GM23338 (cell line): ENCODE results near the gene NDUFA13. TPM values are rescaled to one million over a fixed set of nuclear protein-coding genes. Genes with fewer than 3 reads are reported as not detected.

Experiments
- ATAC-seq: fragments of 200-7000 bp; cut with Tn5 transposase; 3 replicates; pipeline ENCODE4 v1.9.1; 2020
- DNase-seq: peaks from one replicate; pipeline ENCODE4 v3.0.0-alpha.2; 2015; ENCODE audit warnings: low spot score
- H2AFZ ChIP-seq: fragments of 200-600 bp; sonication (generic); 2 replicates; pipeline ENCODE4 v1.8.0; 2016; ENCODE audit warnings: antibody characterized with exemption, mild to moderate bottlenecking, moderate library complexity
- H3F3A ChIP-seq: fragments of 200-600 bp; sonication (generic); replicated peaks from 2 replicates; pipeline ENCODE4 v1.8.0; 2017; ENCODE audit warnings: antibody characterized with exemption, mixed run types, low read depth
- H3K27ac ChIP-seq: fragments of 200-600 bp; sonication (generic); 2 replicates; pipeline ENCODE4 v1.6.1; 2016; ENCODE audit warnings: low read depth
- H3K27me3 ChIP-seq: fragments of 200-600 bp; sonication (generic); 2 replicates; pipeline ENCODE4 v1.8.0; 2016; ENCODE audit warnings: mild to moderate bottlenecking, mixed run types, moderate library complexity; ENCODE audit not compliant: insufficient read depth
- H3K36me3 ChIP-seq: fragments of 200-600 bp; sonication (generic); 2 replicates; pipeline ENCODE4 v1.8.0; 2016; ENCODE audit warnings: mild to moderate bottlenecking; ENCODE audit not compliant: insufficient read depth
- H3K4me1 ChIP-seq: fragments of 200-600 bp; sonication (generic); 2 replicates; pipeline ENCODE4 v1.8.0; 2016; ENCODE audit warnings: mild to moderate bottlenecking, moderate library complexity; ENCODE audit not compliant: insufficient read depth
- H3K4me2 ChIP-seq: fragments of 200-600 bp; sonication (generic); 2 replicates; pipeline ENCODE4 v1.7.1; 2017; ENCODE audit warnings: mixed run types
- H3K4me3 ChIP-seq: fragments of 200-600 bp; sonication (generic); 2 replicates; pipeline ENCODE4 v1.6.1; 2016; ENCODE audit warnings: mixed run types
- H3K79me2 ChIP-seq: fragments of 200-600 bp; sonication (generic); replicated peaks from 2 replicates; pipeline ENCODE4 v1.8.0; 2017; ENCODE audit warnings: mild to moderate bottlenecking; ENCODE audit not compliant: insufficient read depth
- H3K9me2 ChIP-seq: fragments of 200-600 bp; sonication (generic); 2 replicates; pipeline ENCODE4 v1.8.0; 2017; ENCODE audit not compliant: insufficient read depth
- H4K20me1 ChIP-seq: fragments of 200-600 bp; sonication (generic); replicated peaks from 2 replicates; pipeline ENCODE4 v1.8.0; 2017; ENCODE audit warnings: mild to moderate bottlenecking; ENCODE audit not compliant: insufficient read depth
- H3K27ac Mint-ChIP-seq: 2 replicates; pipeline ENCODE4 v1.8.0; 2020; ENCODE audit warnings: inconsistent platforms, mild to moderate bottlenecking, moderate library complexity, mixed read lengths
- H3K27me3 Mint-ChIP-seq: 3 replicates; pipeline ENCODE4 v1.8.0; 2022; ENCODE audit warnings: low read depth, mild to moderate bottlenecking, moderate library complexity, mixed read lengths, inconsistent platforms; ENCODE audit not compliant: insufficient read depth, poor library complexity
- H3K36me3 Mint-ChIP-seq: 3 replicates; pipeline ENCODE4 v1.8.0; 2021; ENCODE audit warnings: low read depth, mild to moderate bottlenecking, inconsistent platforms, moderate library complexity, mixed read lengths
- H3K4me1 Mint-ChIP-seq: 3 replicates; pipeline ENCODE4 v1.8.0; 2020; ENCODE audit warnings: mild to moderate bottlenecking, inconsistent platforms, mixed read lengths
- H3K4me3 Mint-ChIP-seq: 3 replicates; pipeline ENCODE4 v1.8.0; 2021; ENCODE audit warnings: moderate library complexity, mild to moderate bottlenecking, inconsistent platforms, mixed read lengths
- H3K9me3 Mint-ChIP-seq: 3 replicates; pipeline ENCODE4 v1.8.0; 2020; ENCODE audit warnings: moderate library complexity, mild to moderate bottlenecking, inconsistent platforms, mixed read lengths
- CREB1 ChIP-seq: fragments of 250-450 bp; sonication (Bioruptor Pico); IDR thresholded peaks from 2 replicates; pipeline ENCODE4 v1.5.0; 2020; ENCODE audit warnings: low read depth, mild to moderate bottlenecking, moderate library complexity
- CTCF ChIP-seq, 2 experiments: fragments of 200-600 bp in 1 of 2; sonication (generic) in 1 of 2; conservative IDR thresholded peaks; 2 replicates each; pipeline versions ENCODE4 v1.5.1 to v1.6.1; 2016 to 2017; ENCODE audit warnings: antibody characterized with exemption in 2 of 2, low read depth in 2 of 2, mild to moderate bottlenecking in 2 of 2, moderate library complexity in 1 of 2
- EZH2phosphoT487 ChIP-seq: fragments of 200-600 bp; sonication (generic); IDR thresholded peaks from one replicate; pipeline ENCODE4 v1.8.1; 2018; ENCODE audit warnings: antibody characterized with exemption; ENCODE audit not compliant: unreplicated experiment
- NANOG ChIP-seq: IDR thresholded peaks from 2 replicates; pipeline ENCODE4 v1.6.1; 2016; ENCODE audit warnings: antibody characterized with exemption, borderline replicate concordance
- REST ChIP-seq: IDR thresholded peaks from one replicate; pipeline ENCODE4 v1.6.1; 2018; ENCODE audit warnings: antibody characterized with exemption; ENCODE audit not compliant: unreplicated experiment
- ZNF114 ChIP-seq: fragments of 250-450 bp; sonication (Bioruptor Pico); IDR thresholded peaks from 2 replicates; pipeline ENCODE4 v1.5.0; 2020; ENCODE audit warnings: mild to moderate bottlenecking, moderate library complexity
- polyA plus RNA-seq: library from polyadenylated mRNA; unstranded; fragments of >200 nt; fragmentation: Nextera tagmentation; extraction: Ambion mirVana; gene quantifications from 2 replicates; pipeline ENCODE4 v1.2.1, GENCODE V29; 2016
- total RNA-seq: library from RNA; depleted of rRNA; stranded (reverse); fragments of >200 nt; shearing (Covaris generic); gene quantifications from 2 replicates; pipeline ENCODE4 v1.2.3, GENCODE V29; 2014

Gene NDUFA13
- total and polyA plus RNA-seq, 2 experiments from 2014 or later: 143 to 598 TPM

GRCh38 chr19:19490214-19490968 lies 25.6 kb upstream of the NDUFA13 start:
- peak; percentile 89 for DNase-seq
- TF ChIP-seq EZH2phosphoT487: no peak
- TF ChIP-seq CTCF (conservative IDR thresholded peaks at IDR 0.05; ENCODE audit: low read depth in 2 of 2): peak; percentile 89 to 93
- Histone ChIP-seq H3K9me2 (no peaks in the 10 kb centered on the region), H3K4me1 (peaks cover 26% of the 10 kb centered on the region), H4K20me1 (peaks cover 25% of the 10 kb centered on the region), H3K4me3 (no peak overlapping the region), H3F3A (peaks cover 26% of the 10 kb centered on the region), H3K79me2 (peaks cover 47% of the 10 kb centered on the region), H3K27ac (peak overlapping the region; percentile 89), H2AFZ (no peak overlapping the region), H3K36me3 (peaks cover 5% of the 10 kb centered on the region; the same call in 1 of the 2 replicates), H3K4me2 (no peak overlapping the region), H3K27me3 (no peaks in the 10 kb centered on the region)
- peak; percentile 42 for ATAC-seq
- H3K27ac Mint-ChIP-seq: peak overlapping the region; percentile 99
- H3K27me3 Mint-ChIP-seq: peaks cover 24% of the 10 kb centered on the region
- peaks cover 40% of the 10 kb centered on the region for H3K36me3 Mint-ChIP-seq
- H3K9me3 Mint-ChIP-seq: no peaks in the 10 kb centered on the region
- peaks cover 50% of the 10 kb centered on the region for H3K4me1 Mint-ChIP-seq
- H3K4me3 Mint-ChIP-seq: no peak overlapping the region

GRCh38 chr19:19491321-19492025 lies 24.6 kb upstream of the NDUFA13 start:
- Mint-ChIP-seq H3K27ac (no peak overlapping the region; the same call in 1 of the 2 replicates), H3K4me3 (no peak overlapping the region), H3K9me3 (no peaks in the 10 kb centered on the region), H3K4me1 (peaks cover 39% of the 10 kb centered on the region), H3K36me3 (peaks cover 50% of the 10 kb centered on the region), H3K27me3 (peaks cover 24% of the 10 kb centered on the region)
- Histone ChIP-seq H4K20me1 (peaks cover 27% of the 10 kb centered on the region), H2AFZ (no peak overlapping the region), H3F3A (peaks cover 20% of the 10 kb centered on the region), H3K27ac (no peak overlapping the region), H3K79me2 (peaks cover 36% of the 10 kb centered on the region), H3K36me3 (peaks cover 11% of the 10 kb centered on the region; the same call in 1 of the 2 replicates), H3K27me3 (no peaks in the 10 kb centered on the region), H3K4me1 (peaks cover 22% of the 10 kb centered on the region), H3K9me2 (no peaks in the 10 kb centered on the region), H3K4me2 (no peak overlapping the region), H3K4me3 (no peak overlapping the region)
- no peak for DNase-seq
- TF ChIP-seq CTCF (conservative IDR thresholded peaks at IDR 0.05; ENCODE audit: low read depth in 2 of 2) (no peak), CREB1 (no peak), NANOG (no peak), ZNF114 (CRISPR knock-in tag) (no peak), REST (no peak)
- no peak for ATAC-seq
